GM23338 (cell line): ENCODE measurements around the gene ZNF844. TPM values are rescaled to one million over a fixed set of nuclear protein-coding genes. Genes with fewer than 3 reads are reported as not detected.

Experiments
- CTCF ChIP-seq, 2 experiments: fragments of 200-600 bp in 1 of 2; sonication (generic) in 1 of 2; conservative IDR thresholded peaks; 2 replicates each; pipeline versions ENCODE4 v1.5.1 to v1.6.1; 2016 to 2017; ENCODE audit warnings: antibody characterized with exemption in 2 of 2, low read depth in 2 of 2, mild to moderate bottlenecking in 2 of 2, moderate library complexity in 1 of 2
- ETS1 ChIP-seq: IDR thresholded peaks from 2 replicates; pipeline ENCODE4 v1.6.1; 2016; ENCODE audit warnings: antibody characterized with exemption
- EZH2 ChIP-seq: fragments of 200-600 bp; sonication (generic); IDR thresholded peaks from one replicate; pipeline ENCODE4 v1.8.0; 2017; ENCODE audit warnings: antibody characterized with exemption, mild to moderate bottlenecking, low read depth; ENCODE audit not compliant: unreplicated experiment
- EZH2phosphoT487 ChIP-seq: fragments of 200-600 bp; sonication (generic); IDR thresholded peaks from one replicate; pipeline ENCODE4 v1.8.1; 2018; ENCODE audit warnings: antibody characterized with exemption; ENCODE audit not compliant: unreplicated experiment
- REST ChIP-seq: IDR thresholded peaks from one replicate; pipeline ENCODE4 v1.6.1; 2018; ENCODE audit warnings: antibody characterized with exemption; ENCODE audit not compliant: unreplicated experiment
- ZNF331 ChIP-seq: fragments of 250-450 bp; sonication (Bioruptor Pico); IDR thresholded peaks from 2 replicates; pipeline ENCODE4 v1.5.0; 2020; ENCODE audit warnings: low read depth, mild to moderate bottlenecking, moderate library complexity
- ZNF462 ChIP-seq: fragments of 250-450 bp; sonication (Bioruptor Pico); IDR thresholded peaks from 2 replicates; pipeline ENCODE4 v1.5.0; 2020; ENCODE audit warnings: mild to moderate bottlenecking, moderate library complexity
- polyA plus RNA-seq: library from polyadenylated mRNA; unstranded; fragments of >200 nt; fragmentation: Nextera tagmentation; extraction: Ambion mirVana; gene quantifications from 2 replicates; pipeline ENCODE4 v1.2.1, GENCODE V29; 2016
- total RNA-seq: library from RNA; depleted of rRNA; stranded (reverse); fragments of >200 nt; shearing (Covaris generic); gene quantifications from 2 replicates; pipeline ENCODE4 v1.2.3, GENCODE V29; 2014

ZNF844 gene
- total and polyA plus RNA-seq, 2 experiments from 2014 or later = 2.1 to 10.5 TPM

DNA sequence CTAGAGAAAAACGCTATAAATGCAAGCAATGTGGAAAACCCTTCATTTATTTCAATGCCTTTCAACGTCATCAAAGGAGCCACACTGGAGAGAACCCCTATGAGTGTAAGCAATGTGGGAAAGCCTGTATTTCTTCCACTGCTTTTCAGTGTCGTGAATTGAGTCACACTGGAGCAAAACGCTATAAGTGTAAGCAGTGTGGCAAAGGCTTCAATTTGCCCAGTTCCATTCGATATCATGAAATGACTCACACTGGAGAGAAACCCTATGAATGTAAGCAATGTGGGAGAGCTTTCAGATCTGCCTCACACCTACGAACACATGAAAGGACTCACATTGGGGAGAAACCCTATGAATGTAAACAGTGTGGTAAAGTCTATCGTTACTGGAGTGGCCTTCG, 48.2 kb downstream of the ZNF844 start (continued):
- TF ChIP-seq ZNF462 (CRISPR knock-in tag) (no peak), REST (no peak), CTCF (conservative IDR thresholded peaks at IDR 0.05; ENCODE audit: low read depth in 2 of 2) (no peak), EZH2phosphoT487 (no peak), EZH2 (no peak), ZNF331 (no peak), ETS1 (no peak)
